ENCODE measurements around the gene RFX4. TPM values are rescaled to one million over a fixed set of nuclear protein-coding genes. Genes with fewer than 3 reads are reported as not detected.

RFX4 gene
- total and polyA plus RNA-seq, 2 donors (not counting 3 experiments of a cell fraction or from before 2014, with no cell fraction given): not detected

GRCh38 chr12:106733660-106734059 is 150.9 kb downstream of the RFX4 start:
- Histone ChIP-seq H4K20me1 (replicated peaks; ENCODE audit: control insufficient read depth, extremely low read depth, insufficient read depth, low read length) (no peaks in the 10 kb centered on the region), H3K36me3 (ENCODE audit: control insufficient read depth in 2 of 2, extremely low read depth in 1 of 2, insufficient read depth in 2 of 2, low read length in 2 of 2) (no peaks in the 10 kb centered on the region), H3K9me3 (replicated peaks; ENCODE audit: control insufficient read depth, insufficient read depth, low read length) (no peaks in the 10 kb centered on the region), H2AFZ (ENCODE audit: low read depth, low read length) (no peak overlapping the region), H3K4me3 (replicated peaks in 1 of 3; ENCODE audit: insufficient read depth in 1 of 3, low read depth in 1 of 3, low read length in 3 of 3) (no peak overlapping the region), H3K27ac (ENCODE audit: insufficient read depth, low read depth, low read length) (no peak overlapping the region), H3K27me3 (ENCODE audit: control insufficient read depth in 2 of 2, insufficient read depth in 2 of 2, low read length in 2 of 2) (peaks cover 0 to 6% of the 10 kb centered on the region in 2 experiments), H3K4me1 (ENCODE audit: control insufficient read depth, extremely low read depth, insufficient read depth, low read length) (no peaks in the 10 kb centered on the region), H3K9ac (replicated peaks; ENCODE audit: extremely low read depth, insufficient read depth, low read length) (no peak overlapping the region), H3K9me1 (replicated peaks; ENCODE audit: control insufficient read depth, extremely low read depth, insufficient read depth, low read length) (no peaks in the 10 kb centered on the region), H3K79me2 (ENCODE audit: control insufficient read depth, insufficient read depth, low read length) (no peaks in the 10 kb centered on the region), H3K4me2 (ENCODE audit: insufficient read depth, low read length) (no peak overlapping the region)
- no peak for TF ChIP-seq POLR2A (IDR thresholded peaks at IDR 0.05; ENCODE audit: low read depth, low read length)
- TF ChIP-seq JUN (IDR thresholded peaks at IDR 0.05; ENCODE audit: borderline replicate concordance, insufficient read depth, insufficient read length, low read depth): no peak
- TF ChIP-seq MYC (IDR thresholded peaks at IDR 0.05; ENCODE audit: low read depth, low read length): no peak
- intact Hi-C loops (cut with micrococcal nuclease): no loop called here
- DNase-seq (ENCODE audit: low read depth, low spot score): no peak
- ChIA-PET POLR2A (no interaction called here), CTCF (no interaction called here)
- FAIRE-seq: no peak
- BruUV-seq (replicated peaks): no TSS peak
- dilution Hi-C loops (cut with MboI; ENCODE audit: extremely low pct_ligation_motif_present, low sequenced_read_pairs): no loop called here

- Histone ChIP-seq H3K9me1 (replicated peaks; ENCODE audit: control insufficient read depth, extremely low read depth, insufficient read depth, low read length) (no peaks in the 10 kb centered on the region), H3K4me3 (replicated peaks in 1 of 3; ENCODE audit: insufficient read depth in 1 of 3, low read depth in 1 of 3, low read length in 3 of 3) (no peak overlapping the region), H4K20me1 (replicated peaks; ENCODE audit: control insufficient read depth, extremely low read depth, insufficient read depth, low read length) (no peaks in the 10 kb centered on the region), H3K27ac (ENCODE audit: insufficient read depth, low read depth, low read length) (no peak overlapping the region), H3K27me3 (ENCODE audit: control insufficient read depth in 2 of 2, insufficient read depth in 2 of 2, low read length in 2 of 2) (peaks cover 0 to 6% of the 10 kb centered on the region in 2 experiments), H3K79me2 (ENCODE audit: control insufficient read depth, insufficient read depth, low read length) (no peaks in the 10 kb centered on the region), H3K36me3 (ENCODE audit: control insufficient read depth in 2 of 2, extremely low read depth in 1 of 2, insufficient read depth in 2 of 2, low read length in 2 of 2) (no peaks in the 10 kb centered on the region), H3K9ac (replicated peaks; ENCODE audit: extremely low read depth, insufficient read depth, low read length) (no peak overlapping the region), H3K9me3 (replicated peaks; ENCODE audit: control insufficient read depth, insufficient read depth, low read length) (no peaks in the 10 kb centered on the region), H3K4me1 (ENCODE audit: control insufficient read depth, extremely low read depth, insufficient read depth, low read length) (peaks cover 5% of the 10 kb centered on the region), H3K4me2 (ENCODE audit: insufficient read depth, low read length) (no peak overlapping the region), H2AFZ (ENCODE audit: low read depth, low read length) (no peak overlapping the region)
- intact Hi-C loops (cut with micrococcal nuclease) (no loop called here), dilution Hi-C loops (cut with MboI; ENCODE audit: extremely low pct_ligation_motif_present, low sequenced_read_pairs) (no loop called here)
- no peak for FAIRE-seq
- DNase-seq (ENCODE audit: low read depth, low spot score): no peak
- TF ChIP-seq GATA2 (IDR thresholded peaks at IDR 0.05; ENCODE audit: insufficient read depth, insufficient read length, low read depth, low read length): no peak
- no peak for TF ChIP-seq FOS (IDR thresholded peaks at IDR 0.05; ENCODE audit: borderline replicate concordance, insufficient read depth, low read length)
- no peak for TF ChIP-seq POLR2A (IDR thresholded peaks at IDR 0.05; ENCODE audit: low read depth, low read length)
- TF ChIP-seq MYC (IDR thresholded peaks at IDR 0.05; ENCODE audit: low read depth, low read length): no peak
- no peak for TF ChIP-seq JUN (IDR thresholded peaks at IDR 0.05; ENCODE audit: borderline replicate concordance, insufficient read depth, insufficient read length, low read depth)
- no peak for TF ChIP-seq EZH2 (IDR thresholded peaks at IDR 0.05; ENCODE audit: borderline replicate concordance, low read depth, low read length, severe bottlenecking)
- no peak for TF ChIP-seq CTCF (IDR thresholded peaks at IDR 0.05; ENCODE audit: extremely low read depth in 1 of 2, insufficient read depth in 1 of 2, low read depth in 1 of 2, low read length in 2 of 2)
- no peak for TF ChIP-seq MAX (IDR thresholded peaks at IDR 0.05; ENCODE audit: insufficient read depth, insufficient read length)
- TF ChIP-seq POLR2AphosphoS5 (IDR thresholded peaks at IDR 0.05; ENCODE audit: insufficient read depth, low read depth, low read length): no peak
- ChIA-PET POLR2A (no interaction called here), CTCF (interaction anchor here (1.8 kb wide), 1 partner anchor 12 kb away, joined by 3 read pairs; no protein-coding TSS in a partner anchor)
- no TSS peak for BruUV-seq (replicated peaks)
Measured at GRCh38 chr12:106736051-106736957, 153.5 kb downstream of the RFX4 start.

Measured in endothelial cell of umbilical vein (primary cell).